ENCODE results near the gene ERC1.

DNA sequence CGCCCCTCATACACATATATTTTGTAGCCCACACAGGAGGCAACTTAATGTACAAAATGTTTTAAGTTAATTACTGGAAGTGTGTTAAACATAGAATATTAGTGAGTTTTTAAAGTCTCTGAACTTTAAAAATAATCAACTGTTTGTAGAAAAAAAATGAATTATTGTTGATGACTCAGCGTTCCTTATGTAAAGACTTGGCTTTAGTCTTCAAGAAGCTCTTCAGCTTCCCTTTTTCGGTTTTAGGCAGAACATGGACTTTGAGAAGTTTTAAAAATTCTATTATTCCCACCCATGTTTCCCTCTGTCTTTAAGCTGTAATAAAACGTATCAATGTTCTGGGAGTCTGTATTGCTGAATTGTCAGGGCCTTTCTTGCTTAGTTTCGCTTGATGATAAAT is 333.9 kb downstream of the ERC1 start:
- no peak for TF ChIP-seq POLR2A (IDR thresholded peaks at IDR 0.05; ENCODE audit: low read length)
- no peak for TF ChIP-seq GATA1 (IDR thresholded peaks at IDR 0.05; ENCODE audit: low read depth, low read length)
